ENCODE measurements around the gene DMRTC2.

Gene DMRTC2

DNA sequence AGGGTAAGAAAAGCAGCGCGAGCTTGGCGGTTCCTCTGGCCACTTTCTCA, at the start of gene DMRTC2:
Gene DMRTC2, plus strand, starts transcription at position 42 of the 50 bp plus-strand sequence. CDS start 2,387 bp downstream, outside the sequence.
- DNase-seq (ENCODE audit: low read depth): no peak
- TF ChIP-seq, protein P1, sequence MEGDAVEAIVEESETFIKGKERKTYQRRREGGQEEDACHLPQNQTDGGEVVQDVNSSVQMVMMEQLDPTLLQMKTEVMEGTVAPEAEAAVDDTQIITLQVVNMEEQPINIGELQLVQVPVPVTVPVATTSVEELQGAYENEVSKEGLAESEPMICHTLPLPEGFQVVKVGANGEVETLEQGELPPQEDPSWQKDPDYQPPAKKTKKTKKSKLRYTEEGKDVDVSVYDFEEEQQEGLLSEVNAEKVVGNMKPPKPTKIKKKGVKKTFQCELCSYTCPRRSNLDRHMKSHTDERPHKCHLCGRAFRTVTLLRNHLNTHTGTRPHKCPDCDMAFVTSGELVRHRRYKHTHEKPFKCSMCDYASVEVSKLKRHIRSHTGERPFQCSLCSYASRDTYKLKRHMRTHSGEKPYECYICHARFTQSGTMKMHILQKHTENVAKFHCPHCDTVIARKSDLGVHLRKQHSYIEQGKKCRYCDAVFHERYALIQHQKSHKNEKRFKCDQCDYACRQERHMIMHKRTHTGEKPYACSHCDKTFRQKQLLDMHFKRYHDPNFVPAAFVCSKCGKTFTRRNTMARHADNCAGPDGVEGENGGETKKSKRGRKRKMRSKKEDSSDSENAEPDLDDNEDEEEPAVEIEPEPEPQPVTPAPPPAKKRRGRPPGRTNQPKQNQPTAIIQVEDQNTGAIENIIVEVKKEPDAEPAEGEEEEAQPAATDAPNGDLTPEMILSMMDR (IDR thresholded peaks at IDR 0.05; ENCODE audit: low read length, missing control alignments): no peak
- no peak within 1 kb of the TSS for H3K4me3 ChIP-seq (replicated peaks; ENCODE audit: low read depth, low read length)

DNA sequence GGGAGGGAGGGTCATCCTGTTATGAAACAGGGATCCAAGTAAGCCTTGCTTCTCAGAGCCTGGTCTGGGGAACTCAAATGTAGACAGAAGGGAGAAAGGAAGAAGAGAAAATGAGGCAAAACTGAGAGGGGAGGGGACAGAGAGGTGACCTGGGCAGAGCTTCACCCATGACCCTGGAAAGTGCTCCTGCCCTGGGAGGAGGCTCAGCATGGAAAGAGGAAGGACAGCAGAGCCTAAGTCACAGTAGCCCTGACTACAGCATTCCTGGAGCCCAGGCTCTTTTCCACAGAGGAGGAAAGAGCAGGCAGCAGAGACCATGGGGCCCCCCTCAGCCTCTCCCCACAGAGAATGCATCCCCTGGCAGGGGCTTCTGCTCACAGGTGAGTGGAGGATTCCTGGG, 48.5 kb upstream of the DMRTC2 start, which contains the start of gene CEACAM3:
Gene CEACAM3, plus strand, starts transcription at position 226 of the 400 bp plus-strand sequence. Its CDS starts 91 bp downstream, at position 317.
- TF ChIP-seq, protein P1 (IDR thresholded peaks at IDR 0.05; ENCODE audit: low read length, missing control alignments): no peak
- no peak for DNase-seq (ENCODE audit: low read depth)
- no peak within 1 kb of the TSS for H3K4me3 ChIP-seq (replicated peaks; ENCODE audit: low read depth, low read length)

DNA sequence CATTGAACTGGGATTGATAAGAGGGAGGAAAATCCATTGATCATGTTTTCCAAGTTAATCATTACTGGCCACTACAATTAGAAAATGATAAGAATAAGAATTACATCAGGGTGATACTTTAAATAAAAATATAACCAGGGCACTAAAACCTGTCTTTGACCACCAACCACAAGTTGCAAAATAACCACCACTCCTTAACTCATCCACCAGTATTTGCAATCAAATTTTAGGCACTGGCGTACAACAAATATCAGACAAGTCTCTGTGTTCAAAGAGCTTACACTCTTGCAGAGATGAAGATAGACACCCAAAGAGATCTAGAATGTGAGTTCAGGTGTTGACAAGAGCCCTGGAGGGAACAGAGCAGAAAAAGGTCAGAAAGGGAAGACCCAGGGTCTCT, 47.9 kb upstream of the DMRTC2 start:
- TF ChIP-seq, protein P1 (IDR thresholded peaks at IDR 0.05; ENCODE audit: low read length, missing control alignments): no peak
- DNase-seq (ENCODE audit: low read depth): no peak
- no peak overlapping the region for H3K4me3 ChIP-seq (replicated peaks; ENCODE audit: low read depth, low read length)

DNA sequence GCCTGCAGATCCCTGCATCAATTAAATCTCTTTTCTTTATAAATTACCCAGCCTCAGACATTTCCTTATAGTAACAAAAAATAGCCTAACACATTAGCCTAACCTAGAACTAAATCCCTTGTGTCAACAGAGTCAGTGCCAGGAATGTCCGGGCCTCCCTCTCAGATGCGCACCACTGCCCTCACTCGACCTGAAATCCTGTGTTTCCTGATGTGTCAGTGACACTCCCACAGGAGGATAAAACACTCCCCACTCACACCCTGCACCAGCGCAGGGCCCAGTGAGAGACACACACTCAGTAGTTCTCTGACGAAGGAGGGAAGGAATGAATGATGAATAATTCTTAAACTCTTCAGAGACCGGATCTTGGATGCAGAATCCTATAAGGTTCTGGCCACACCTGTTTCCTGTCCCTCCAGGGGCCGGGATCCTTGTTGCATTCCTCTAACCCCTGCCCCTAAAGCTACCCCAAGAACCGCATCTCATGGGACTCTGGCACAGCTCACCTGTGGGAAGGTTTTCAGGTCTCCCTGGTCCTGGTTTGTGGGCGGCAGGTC, 45.3 kb upstream of the DMRTC2 start:
- no peak for DNase-seq (ENCODE audit: low read depth)
- H3K4me3 ChIP-seq (replicated peaks; ENCODE audit: low read depth, low read length): no peak overlapping the region
- TF ChIP-seq, protein P1 (IDR thresholded peaks at IDR 0.05; ENCODE audit: low read length, missing control alignments): no peak

- TF ChIP-seq, protein P1 (IDR thresholded peaks at IDR 0.05; ENCODE audit: low read length, missing control alignments): no peak
These were observed 43.8 kb upstream of the DMRTC2 start for GRCh38 chr19:41801031-41801430.

DNA sequence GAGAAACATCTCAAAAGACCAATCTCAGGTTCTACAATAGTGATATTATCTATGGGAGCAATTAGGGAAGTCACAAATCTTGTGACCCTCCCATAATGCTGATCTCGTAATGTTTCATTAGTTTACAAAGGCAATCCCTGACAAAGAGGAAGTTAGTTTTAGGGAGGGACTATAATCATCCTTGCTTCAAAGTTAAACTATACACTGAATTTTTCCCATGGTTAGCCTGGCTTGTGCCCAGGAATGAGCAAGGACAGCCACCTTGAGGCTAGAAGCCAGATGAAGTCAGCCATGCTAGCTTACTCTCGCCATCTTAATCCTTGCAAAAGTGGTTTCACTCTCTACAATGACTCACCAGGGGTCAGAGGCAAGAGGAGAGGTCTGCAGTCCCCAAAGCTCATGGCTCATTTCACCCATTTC, 43.0 kb upstream of the DMRTC2 start:
- TF ChIP-seq, protein P1 (IDR thresholded peaks at IDR 0.05; ENCODE audit: low read length, missing control alignments): no peak
- H3K4me3 ChIP-seq (replicated peaks; ENCODE audit: low read depth, low read length): no peak overlapping the region
- DNase-seq (ENCODE audit: low read depth): no peak

More at GRCh38 chr19:41801031-41801430, 43.8 kb upstream of the DMRTC2 start:
- no peak for DNase-seq (ENCODE audit: low read depth)
- H3K4me3 ChIP-seq (replicated peaks; ENCODE audit: low read depth, low read length): no peak overlapping the region

DNA sequence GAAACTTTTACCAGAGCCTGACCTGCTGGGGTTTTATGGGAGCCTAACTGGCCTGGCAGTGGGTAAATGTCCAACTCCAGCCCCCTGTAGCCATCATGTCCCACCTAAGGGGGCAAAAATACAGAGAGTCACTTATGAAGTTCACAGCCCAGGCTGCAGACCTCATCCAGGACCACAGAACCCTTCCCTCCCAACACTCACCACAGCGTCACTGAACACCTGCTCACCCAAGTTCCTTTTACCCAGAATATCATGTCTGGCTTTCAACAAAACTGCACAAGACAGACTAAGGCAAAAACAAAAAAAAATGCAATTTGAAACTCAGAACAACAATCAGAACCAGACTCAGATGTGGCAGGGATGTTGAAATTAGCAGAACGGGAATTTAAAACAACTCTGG, 42.1 kb upstream of the DMRTC2 start:
- TF ChIP-seq, protein P1 (IDR thresholded peaks at IDR 0.05; ENCODE audit: low read length, missing control alignments): no peak
- H3K4me3 ChIP-seq (replicated peaks; ENCODE audit: low read depth, low read length): no peak overlapping the region
- no peak for DNase-seq (ENCODE audit: low read depth)

Measured in fibroblast of pulmonary artery (primary cell).